GM12878 (cell line): ENCODE data around the gene VASH2. TPM values are rescaled to one million over a fixed set of nuclear protein-coding genes. Genes with fewer than 3 reads are reported as not detected.

ENCODE experiments used
- ATAC-seq: fragments of 200-7000 bp; cut with Tn5 transposase; 3 replicates; pipeline ENCODE4 v1.9.1; 2020; ENCODE audit warnings: mild to moderate bottlenecking, moderate library complexity
- BruUV-seq: library from RNA; stranded (reverse); fragments of 400-500 nt; replicated peaks from 2 replicates; lab custom pipeline; 2021; lab: Mats Ljungman, UMichigan
- CTCF ChIA-PET: fragments of 300-600 bp; sonication (Branson Sonifier 250); formaldehyde crosslinking; extraction: SDS; loops from one replicate; lab custom pipeline; 2021; ENCODE audit warnings: inconsistent platforms; lab: Yijun Ruan, JAX
- POLR2A ChIA-PET: fragments of 350-600 bp; formaldehyde crosslinking; extraction: SDS; loops from one replicate; lab custom pipeline; 2021; ENCODE audit warnings: inconsistent platforms; lab: Charles Lee
- RAD21 ChIA-PET: fragments of 300-600 bp; sonication (Branson Sonifier 250); formaldehyde crosslinking; loops from one replicate; lab custom pipeline; 2023; ENCODE audit warnings: antibody characterized with exemption; ENCODE audit not compliant: unreplicated experiment; lab: Charles Lee
- SMC1A ChIA-PET: fragments of 300-600 bp; sonication (Branson Sonifier 250); formaldehyde crosslinking; loops from one replicate; lab custom pipeline; 2023; ENCODE audit not compliant: unreplicated experiment, uncharacterized antibody; lab: Charles Lee
- DNase-seq: peaks from one replicate; pipeline ENCODE4 v3.0.0-alpha.2; 2011; ENCODE audit warnings: low read depth, low spot score
- FAIRE-seq: peaks from 3 replicates; lab custom pipeline; 2011; peaks lifted over from hg19 to GRCh38; lab: Jason Lieb, UNC
- H2AFZ ChIP-seq: 2 replicates; pipeline ENCODE4 v1.6.0; 2011; ENCODE audit warnings: low read depth, low read length, control low read depth; ENCODE audit not compliant: control insufficient read depth
- H3K27ac ChIP-seq: 2 replicates; pipeline ENCODE4 v1.5.1; 2011; ENCODE audit warnings: control low read depth; ENCODE audit not compliant: control insufficient read depth, insufficient read depth
- H3K27me3 ChIP-seq, 2 experiments: replicated peaks in 1 of 2; 2 replicates each; pipeline versions ENCODE4 v1.6.0 to v1.6.1; 2011; ENCODE audit warnings: low read length in 1 of 2; ENCODE audit not compliant: control insufficient read depth in 2 of 2, insufficient read depth in 2 of 2
- H3K36me3 ChIP-seq, 2 experiments: 2 replicates each; pipeline ENCODE4 v1.5.1; 2011; ENCODE audit warnings: low read length in 1 of 2; ENCODE audit not compliant: control insufficient read depth in 2 of 2, insufficient read depth in 2 of 2
- H3K4me1 ChIP-seq: 2 replicates; pipeline ENCODE4 v1.6.1; 2011; ENCODE audit warnings: mild to moderate bottlenecking, low read length, moderate library complexity, mixed read lengths; ENCODE audit not compliant: control insufficient read depth, insufficient read depth
- H3K4me2 ChIP-seq: 2 replicates; pipeline ENCODE4 v1.6.0; 2011; ENCODE audit warnings: control low read depth; ENCODE audit not compliant: control insufficient read depth, insufficient read depth
- H3K4me3 ChIP-seq: fragments of 200-600 bp; sonication (generic); 2 replicates; pipeline ENCODE4 v1.5.1; 2016
- H3K79me2 ChIP-seq: 2 replicates; pipeline ENCODE4 v1.6.0; 2011; ENCODE audit warnings: low read length; ENCODE audit not compliant: control insufficient read depth, insufficient read depth
- H3K9ac ChIP-seq: 2 replicates; pipeline ENCODE4 v1.8.0; 2011; ENCODE audit warnings: low read length, control low read depth, mixed read lengths; ENCODE audit not compliant: control insufficient read depth, insufficient read depth
- H3K9me3 ChIP-seq: replicated peaks from 3 replicates; pipeline ENCODE4 v1.5.1; 2011; ENCODE audit warnings: mild to moderate bottlenecking, low read length; ENCODE audit not compliant: control insufficient read depth, insufficient read depth
- H4K20me1 ChIP-seq: 2 replicates; pipeline ENCODE4 v1.6.0; 2011; ENCODE audit not compliant: control insufficient read depth, insufficient read depth
- CBFB ChIP-seq: IDR thresholded peaks from 2 replicates; pipeline ENCODE4 v1.6.1; 2016; ENCODE audit warnings: antibody characterized with exemption, low read depth
- EP300 ChIP-seq, 2 experiments: fragments of 150-350 bp in 1 of 2; IDR thresholded peaks; 2 replicates each; pipeline ENCODE4 v1.6.1; 2011 to 2012; ENCODE audit warnings: low read depth in 2 of 2, low read length in 2 of 2, borderline replicate concordance in 1 of 2, improper control_type of control experiment in 1 of 2, inconsistent platforms in 1 of 2; ENCODE audit not compliant: control insufficient read depth in 1 of 2
- IKZF2 ChIP-seq, 2 experiments: fragments of 450-650 bp; IDR thresholded peaks; 2 replicates each; pipeline ENCODE4 v1.6.1; 2017; ENCODE audit warnings: mild to moderate bottlenecking in 2 of 2, moderate library complexity in 2 of 2
- JUNB ChIP-seq: IDR thresholded peaks from 2 replicates; pipeline ENCODE4 v1.6.1; 2016; ENCODE audit warnings: antibody characterized with exemption, mild to moderate bottlenecking
- NFIC ChIP-seq: IDR thresholded peaks from 2 replicates; pipeline ENCODE4 v1.6.1; 2012; ENCODE audit warnings: low read depth, mild to moderate bottlenecking, inconsistent platforms, low read length, moderate library complexity
- RAD51 ChIP-seq: fragments of 450-650 bp; IDR thresholded peaks from 2 replicates; pipeline ENCODE4 v1.6.1; 2016; ENCODE audit warnings: moderate library complexity, mild to moderate bottlenecking, inconsistent platforms
- SMAD5 ChIP-seq: IDR thresholded peaks from 2 replicates; pipeline ENCODE4 v1.6.1; 2016; ENCODE audit warnings: antibody characterized with exemption, low read depth
- SPI1 ChIP-seq: IDR thresholded peaks from 2 replicates; pipeline ENCODE4 v1.6.1; 2011; ENCODE audit warnings: low read depth, mild to moderate bottlenecking, low read length, moderate library complexity, borderline replicate concordance; ENCODE audit not compliant: insufficient read depth
- SRF ChIP-seq, 2 experiments: IDR thresholded peaks; 2 replicates each; pipeline ENCODE4 v1.6.1; 2011; ENCODE audit warnings: low read depth in 2 of 2, low read length in 2 of 2, mild to moderate bottlenecking in 1 of 2, moderate library complexity in 1 of 2
- SUPT20H ChIP-seq: IDR thresholded peaks from 2 replicates; pipeline ENCODE4 v1.6.1; 2011; ENCODE audit warnings: low read depth, mild to moderate bottlenecking, low read length, moderate library complexity, borderline replicate concordance; ENCODE audit not compliant: control insufficient read depth
- TCF7 ChIP-seq: IDR thresholded peaks from 2 replicates; pipeline ENCODE4 v1.6.1; 2014; ENCODE audit warnings: antibody characterized with exemption, borderline replicate concordance
- in situ Hi-C: fragments of 300-500 bp; cut with MboI; formaldehyde crosslinking; loops from 9 replicates; pipeline ENCODE4 v1.14.3; 2018; ENCODE audit warnings: mixed read lengths
- intact Hi-C: fragments of 100-400 bp; cut with micrococcal nuclease; formaldehyde crosslinking; loops from one replicate; pipeline ENCODE4 v1.14.2; 2022; ENCODE audit not compliant: unreplicated experiment
- polyA plus RNA-seq, 11 experiments: library from polyadenylated mRNA; depleted of rRNA in 4 of 11; unstranded in 6 of 11; stranded (reverse) in 5 of 11; fragments of >200 nt; fragmentation: Nextera tagmentation in 4 of 11; fragmentation: Illumina TruSeq in 1 of 11; extraction: Ambion mirVana in 4 of 11; extraction: Trizol in 1 of 11; gene quantifications; 1 replicate in 1 of 11; 2 replicates in 10 of 11; pipeline versions ENCODE4 v1.2.1 to v1.2.3, GENCODE V29; 2011 to 2016; ENCODE audit warnings: inconsistent platforms in 2 of 11, missing spikeins in 2 of 11, low read depth in 1 of 11
- total RNA-seq, 4 experiments: library from RNA; depleted of rRNA in 3 of 4; stranded (reverse); fragments of >200 nt in 3 of 4; fragmentation: Illumina TruSeq in 1 of 4; extraction: Trizol in 1 of 4; gene quantifications; 2 replicates each; pipeline versions ENCODE4 v1.2.1 to v1.2.3, GENCODE V29; 2013 to 2021
- TF ChIP-seq, protein P1 (sequence below): IDR thresholded peaks from 2 replicates; pipeline ENCODE4 v1.6.1; 2012; ENCODE audit warnings: low read length, inconsistent platforms

VASH2 gene
- total and polyA plus RNA-seq, 10 of the 15 experiments (the other 5 are each of a cell fraction or from before 2014, with no cell fraction given) = 5.4 to 29.7 (median 21.7) TPM

GRCh38 chr1:212946872-212947271 lies 3.5 kb upstream of the VASH2 start:
- POLR2A ChIA-PET = interaction anchor here (2.1 kb wide), 1 partner anchor 16 kb away, joined by 7 read pairs; no protein-coding TSS in a partner anchor
- no peak for DNase-seq
- Histone ChIP-seq H3K9ac (no peak overlapping the region), H3K36me3 (no peaks in the 10 kb centered on the region), H3K9me3 (no peaks in the 10 kb centered on the region), H3K27me3 (no peaks in the 10 kb centered on the region), H3K79me2 (peaks cover 16% of the 10 kb centered on the region), H3K4me2 (no peak overlapping the region), H4K20me1 (no peaks in the 10 kb centered on the region), H3K27ac (no peak overlapping the region), H3K4me1 (peaks cover 49% of the 10 kb centered on the region), H3K4me3 (0 out of 2 replicates have a peak overlapping the region, but pooled peaks have one; percentile 8), H2AFZ (no peak overlapping the region)
- in situ Hi-C loops (no loop called here), intact Hi-C loops (no loop called here)
- SMC1A ChIA-PET = interaction anchor here (0.7 to 1.6 kb wide), 4 partner anchors 12 to 124 kb away, joined by 3 to 6 read pairs (median 4); no protein-coding TSS in a partner anchor
- RAD21 ChIA-PET = interaction anchor here (1.1 to 1.8 kb wide), 5 partner anchors 10 to 33 kb away, joined by 3 to 9 read pairs (median 4); no protein-coding TSS in a partner anchor
- CTCF ChIA-PET = interaction anchor here (0.7 to 1.1 kb wide), 4 partner anchors 14 to 132 kb away, joined by 3 to 8 read pairs (median 4); no protein-coding TSS in a partner anchor
- TF ChIP-seq TCF7 = no peak
- TF ChIP-seq CBFB = no peak
- no peak for TF ChIP-seq SRF (IDR thresholded peaks at IDR 0.05; ENCODE audit: low read depth in 2 of 2, low read length in 2 of 2)
- no peak for TF ChIP-seq EP300 (IDR thresholded peaks at IDR 0.05; ENCODE audit: borderline replicate concordance in 1 of 2, control insufficient read depth in 1 of 2, low read depth in 2 of 2, low read length in 2 of 2)
- peak; percentile 45 to 46; a peak in 3 of 4 replicates for TF ChIP-seq IKZF2 (IDR thresholded peaks at IDR 0.05)
- peak; percentile 43; the same call in 1 of the 2 replicates for TF ChIP-seq JUNB
- no peak for TF ChIP-seq SUPT20H
- no peak for TF ChIP-seq SMAD5
- TF ChIP-seq RAD51 = no peak
- TF ChIP-seq NFIC = peak; percentile 49; the same call in 1 of the 2 replicates
- TF ChIP-seq SPI1 = peak; percentile 25; the same call in 1 of the 2 replicates
- TF ChIP-seq, protein P1, sequence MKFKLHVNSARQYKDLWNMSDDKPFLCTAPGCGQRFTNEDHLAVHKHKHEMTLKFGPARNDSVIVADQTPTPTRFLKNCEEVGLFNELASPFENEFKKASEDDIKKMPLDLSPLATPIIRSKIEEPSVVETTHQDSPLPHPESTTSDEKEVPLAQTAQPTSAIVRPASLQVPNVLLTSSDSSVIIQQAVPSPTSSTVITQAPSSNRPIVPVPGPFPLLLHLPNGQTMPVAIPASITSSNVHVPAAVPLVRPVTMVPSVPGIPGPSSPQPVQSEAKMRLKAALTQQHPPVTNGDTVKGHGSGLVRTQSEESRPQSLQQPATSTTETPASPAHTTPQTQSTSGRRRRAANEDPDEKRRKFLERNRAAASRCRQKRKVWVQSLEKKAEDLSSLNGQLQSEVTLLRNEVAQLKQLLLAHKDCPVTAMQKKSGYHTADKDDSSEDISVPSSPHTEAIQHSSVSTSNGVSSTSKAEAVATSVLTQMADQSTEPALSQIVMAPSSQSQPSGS = peak; percentile 36; the same call in 1 of the 2 replicates
- peak; percentile 66 for FAIRE-seq
- no TSS peak for BruUV-seq
- no peak for ATAC-seq
